SK-N-SH treated with all-trans-retinoic acid at 6 μM for 48 hours (cell line): ENCODE data around the gene EIF2D.
A peak's percentile ranks its signal among the peaks of the same experiment; 100 is the strongest.

Source experiments
- ATAC-seq: fragments of 200-7000 bp; cut with Tn5 transposase; 3 replicates; pipeline ENCODE4 v1.9.1; 2020; ENCODE audit warnings: mild to moderate bottlenecking, moderate library complexity
- ARNTL ChIP-seq: fragments of 450-650 bp; formaldehyde crosslinking; IDR thresholded peaks from 2 replicates; pipeline ENCODE4 v1.5.0; 2020; ENCODE audit warnings: low read depth, mild to moderate bottlenecking, moderate library complexity, borderline replicate concordance
- BACH2 ChIP-seq: fragments of 250-450 bp; sonication (Bioruptor Pico); IDR thresholded peaks from 2 replicates; pipeline ENCODE4 v1.9.0; 2021; ENCODE audit warnings: mild to moderate bottlenecking, borderline replicate concordance
- CSDC2 ChIP-seq: fragments of 250-450 bp; sonication (Bioruptor Pico); IDR thresholded peaks from 2 replicates; pipeline ENCODE4 v1.5.0; 2020; ENCODE audit warnings: mild to moderate bottlenecking, moderate library complexity
- ESRRG ChIP-seq: fragments of 250-450 bp; sonication (Bioruptor Pico); IDR thresholded peaks from 2 replicates; pipeline ENCODE4 v1.6.1; 2021; ENCODE audit warnings: mild to moderate bottlenecking
- GLIS3 ChIP-seq: fragments of 250-450 bp; sonication (Bioruptor Pico); IDR thresholded peaks from 2 replicates; pipeline ENCODE4 v1.5.0; 2020; ENCODE audit warnings: mild to moderate bottlenecking, moderate library complexity
- ISL1 ChIP-seq: fragments of 250-450 bp; sonication (Bioruptor Pico); IDR thresholded peaks from 2 replicates; pipeline ENCODE4 v2.1.2; 2022; ENCODE audit warnings: mild to moderate bottlenecking, moderate library complexity
- OSR1 ChIP-seq: fragments of 250-450 bp; sonication (Bioruptor Pico); IDR thresholded peaks from 2 replicates; pipeline ENCODE4 v1.8.0; 2022; ENCODE audit warnings: moderate library complexity, mild to moderate bottlenecking, inconsistent platforms
- PPARA ChIP-seq: fragments of 250-450 bp; sonication (Bioruptor Pico); IDR thresholded peaks from 2 replicates; pipeline ENCODE4 v1.5.0; 2020; ENCODE audit warnings: mild to moderate bottlenecking, borderline replicate concordance
- RARB ChIP-seq: fragments of 250-450 bp; sonication (Bioruptor Pico); IDR thresholded peaks from 2 replicates; pipeline ENCODE4 v1.8.0; 2021; ENCODE audit warnings: mild to moderate bottlenecking, moderate library complexity
- SNAI2 ChIP-seq: fragments of 250-450 bp; sonication (Bioruptor Pico); IDR thresholded peaks from 2 replicates; pipeline ENCODE4 v1.5.0; 2020; ENCODE audit warnings: mild to moderate bottlenecking, moderate library complexity
- ZC3H10 ChIP-seq: fragments of 250-450 bp; sonication (Bioruptor Pico); IDR thresholded peaks from 2 replicates; pipeline ENCODE4 v1.5.1; 2021; ENCODE audit warnings: mild to moderate bottlenecking, moderate library complexity
- ZFP3 ChIP-seq: fragments of 250-450 bp; sonication (Bioruptor Pico); IDR thresholded peaks from 2 replicates; pipeline ENCODE4 v1.5.0; 2020; ENCODE audit warnings: mild to moderate bottlenecking, moderate library complexity
- ZFP30 ChIP-seq: fragments of 450-650 bp; formaldehyde crosslinking; IDR thresholded peaks from 2 replicates; pipeline ENCODE4 v1.5.0; 2022; ENCODE audit warnings: mild to moderate bottlenecking, moderate library complexity
- ZNF70 ChIP-seq: fragments of 450-650 bp; formaldehyde crosslinking; IDR thresholded peaks from 2 replicates; pipeline ENCODE4 v1.5.0; 2020; ENCODE audit warnings: mild to moderate bottlenecking, moderate library complexity
- ZNF8 ChIP-seq: fragments of 450-650 bp; formaldehyde crosslinking; IDR thresholded peaks from 2 replicates; pipeline ENCODE4 v1.5.0; 2020; ENCODE audit warnings: mild to moderate bottlenecking, moderate library complexity
- TF ChIP-seq, protein P1 (sequence below): fragments of 250-450 bp; sonication (Bioruptor Pico); IDR thresholded peaks from 2 replicates; pipeline ENCODE4 v1.5.0; 2020; ENCODE audit warnings: mild to moderate bottlenecking, moderate library complexity
- TF ChIP-seq, protein P2 (sequence below): fragments of 250-450 bp; sonication (Bioruptor Pico); IDR thresholded peaks from 2 replicates; pipeline ENCODE4 v1.5.1; 2020; ENCODE audit warnings: low read depth, mild to moderate bottlenecking, moderate library complexity
- TF ChIP-seq, protein P3 (sequence below): fragments of 250-450 bp; sonication (Bioruptor Pico); IDR thresholded peaks from 2 replicates; pipeline ENCODE4 v1.8.0; 2021; ENCODE audit warnings: low read depth, mild to moderate bottlenecking, moderate library complexity, borderline replicate concordance
- TF ChIP-seq, protein P4 (sequence below): fragments of 250-450 bp; sonication (Bioruptor Pico); IDR thresholded peaks from 2 replicates; pipeline ENCODE4 v1.8.0; 2020; ENCODE audit warnings: mild to moderate bottlenecking, moderate library complexity, borderline replicate concordance

Gene EIF2D

DNA sequence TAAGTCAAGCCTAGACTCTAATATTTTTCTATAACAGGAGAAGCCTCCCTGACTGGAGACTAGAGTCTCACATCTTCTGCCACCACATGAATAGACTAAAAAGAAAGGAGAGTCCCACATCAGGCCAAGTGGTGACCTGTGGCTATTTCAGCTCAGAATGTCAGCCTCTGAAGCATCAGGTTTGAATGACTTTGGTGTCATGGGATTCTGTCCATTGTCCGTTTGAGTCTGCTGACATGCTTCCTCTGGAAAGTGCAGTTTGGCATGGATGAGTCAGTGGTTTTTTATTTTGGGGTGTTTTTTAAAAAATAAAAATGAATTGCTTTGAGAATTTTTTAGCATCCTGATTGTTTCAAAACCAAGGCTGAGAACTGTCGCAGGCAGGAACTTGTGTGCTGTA, 42.6 kb upstream of the EIF2D start:
- no peak for ATAC-seq
- no peak for TF ChIP-seq ISL1 (CRISPR knock-in tag)
- TF ChIP-seq ZFP3 = no peak
- TF ChIP-seq SNAI2 (CRISPR knock-in tag) = no peak
- no peak for TF ChIP-seq ZNF8 (CRISPR knock-in tag)
- TF ChIP-seq, protein P1, sequence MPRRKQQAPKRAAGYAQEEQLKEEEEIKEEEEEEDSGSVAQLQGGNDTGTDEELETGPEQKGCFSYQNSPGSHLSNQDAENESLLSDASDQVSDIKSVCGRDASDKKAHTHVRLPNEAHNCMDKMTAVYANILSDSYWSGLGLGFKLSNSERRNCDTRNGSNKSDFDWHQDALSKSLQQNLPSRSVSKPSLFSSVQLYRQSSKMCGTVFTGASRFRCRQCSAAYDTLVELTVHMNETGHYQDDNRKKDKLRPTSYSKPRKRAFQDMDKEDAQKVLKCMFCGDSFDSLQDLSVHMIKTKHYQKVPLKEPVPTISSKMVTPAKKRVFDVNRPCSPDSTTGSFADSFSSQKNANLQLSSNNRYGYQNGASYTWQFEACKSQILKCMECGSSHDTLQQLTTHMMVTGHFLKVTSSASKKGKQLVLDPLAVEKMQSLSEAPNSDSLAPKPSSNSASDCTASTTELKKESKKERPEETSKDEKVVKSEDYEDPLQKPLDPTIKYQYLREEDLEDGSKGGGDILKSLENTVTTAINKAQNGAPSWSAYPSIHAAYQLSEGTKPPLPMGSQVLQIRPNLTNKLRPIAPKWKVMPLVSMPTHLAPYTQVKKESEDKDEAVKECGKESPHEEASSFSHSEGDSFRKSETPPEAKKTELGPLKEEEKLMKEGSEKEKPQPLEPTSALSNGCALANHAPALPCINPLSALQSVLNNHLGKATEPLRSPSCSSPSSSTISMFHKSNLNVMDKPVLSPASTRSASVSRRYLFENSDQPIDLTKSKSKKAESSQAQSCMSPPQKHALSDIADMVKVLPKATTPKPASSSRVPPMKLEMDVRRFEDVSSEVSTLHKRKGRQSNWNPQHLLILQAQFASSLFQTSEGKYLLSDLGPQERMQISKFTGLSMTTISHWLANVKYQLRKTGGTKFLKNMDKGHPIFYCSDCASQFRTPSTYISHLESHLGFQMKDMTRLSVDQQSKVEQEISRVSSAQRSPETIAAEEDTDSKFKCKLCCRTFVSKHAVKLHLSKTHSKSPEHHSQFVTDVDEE = no peak
- TF ChIP-seq GLIS3 (CRISPR knock-in tag) = no peak
- TF ChIP-seq BACH2 = no peak
- TF ChIP-seq CSDC2 (CRISPR knock-in tag) = no peak

DNA sequence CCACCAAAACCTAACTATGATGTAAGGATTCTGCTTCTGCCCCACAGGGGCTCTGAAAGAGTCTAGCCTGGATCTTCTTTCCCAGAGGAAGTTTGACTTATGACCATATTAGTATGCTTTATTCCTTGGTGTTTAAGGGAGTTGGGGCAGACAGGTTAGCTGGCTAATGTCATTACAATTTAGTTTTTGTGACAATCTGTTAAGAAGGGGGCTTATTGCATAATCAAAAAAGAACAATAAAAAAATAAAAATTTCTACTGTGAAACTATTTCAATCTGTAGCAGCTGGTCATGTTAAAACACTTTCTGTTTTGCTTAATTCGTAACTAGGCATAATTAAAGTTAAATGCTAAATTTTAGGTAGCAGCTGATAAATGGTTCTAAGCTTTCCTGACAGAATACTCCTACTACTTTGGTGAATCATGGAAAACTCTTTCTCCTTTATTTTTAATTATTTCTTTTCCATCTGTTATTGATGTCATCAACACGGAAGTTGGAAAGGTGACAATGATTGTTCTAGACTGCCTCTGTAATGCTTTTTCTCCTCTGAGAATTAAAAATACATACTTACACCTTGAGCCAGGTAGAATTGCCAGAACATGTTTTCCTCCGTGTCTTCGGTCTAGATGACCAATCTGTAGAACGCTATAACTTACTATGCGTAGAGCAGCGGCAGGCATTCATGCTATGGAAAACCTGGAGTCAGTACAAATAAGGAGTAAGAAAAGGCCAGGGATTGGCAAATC, 41.6 kb upstream of the EIF2D start:
- no peak for TF ChIP-seq CSDC2 (CRISPR knock-in tag)
- no peak for TF ChIP-seq ZFP3
- TF ChIP-seq OSR1 (CRISPR knock-in tag) = no peak
- TF ChIP-seq BACH2 = no peak
- no peak for TF ChIP-seq PPARA (CRISPR knock-in tag)
- no peak for TF ChIP-seq ISL1 (CRISPR knock-in tag)
- TF ChIP-seq, protein P1 = no peak
- TF ChIP-seq, protein P2, sequence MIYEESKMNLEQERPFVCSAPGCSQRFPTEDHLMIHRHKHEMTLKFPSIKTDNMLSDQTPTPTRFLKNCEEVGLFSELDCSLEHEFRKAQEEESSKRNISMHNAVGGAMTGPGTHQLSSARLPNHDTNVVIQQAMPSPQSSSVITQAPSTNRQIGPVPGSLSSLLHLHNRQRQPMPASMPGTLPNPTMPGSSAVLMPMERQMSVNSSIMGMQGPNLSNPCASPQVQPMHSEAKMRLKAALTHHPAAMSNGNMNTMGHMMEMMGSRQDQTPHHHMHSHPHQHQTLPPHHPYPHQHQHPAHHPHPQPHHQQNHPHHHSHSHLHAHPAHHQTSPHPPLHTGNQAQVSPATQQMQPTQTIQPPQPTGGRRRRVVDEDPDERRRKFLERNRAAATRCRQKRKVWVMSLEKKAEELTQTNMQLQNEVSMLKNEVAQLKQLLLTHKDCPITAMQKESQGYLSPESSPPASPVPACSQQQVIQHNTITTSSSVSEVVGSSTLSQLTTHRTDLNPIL (CRISPR knock-in tag) = no peak
- no peak for TF ChIP-seq ZFP30 (CRISPR knock-in tag)
- TF ChIP-seq ARNTL (CRISPR knock-in tag) = no peak
- TF ChIP-seq, protein P3, sequence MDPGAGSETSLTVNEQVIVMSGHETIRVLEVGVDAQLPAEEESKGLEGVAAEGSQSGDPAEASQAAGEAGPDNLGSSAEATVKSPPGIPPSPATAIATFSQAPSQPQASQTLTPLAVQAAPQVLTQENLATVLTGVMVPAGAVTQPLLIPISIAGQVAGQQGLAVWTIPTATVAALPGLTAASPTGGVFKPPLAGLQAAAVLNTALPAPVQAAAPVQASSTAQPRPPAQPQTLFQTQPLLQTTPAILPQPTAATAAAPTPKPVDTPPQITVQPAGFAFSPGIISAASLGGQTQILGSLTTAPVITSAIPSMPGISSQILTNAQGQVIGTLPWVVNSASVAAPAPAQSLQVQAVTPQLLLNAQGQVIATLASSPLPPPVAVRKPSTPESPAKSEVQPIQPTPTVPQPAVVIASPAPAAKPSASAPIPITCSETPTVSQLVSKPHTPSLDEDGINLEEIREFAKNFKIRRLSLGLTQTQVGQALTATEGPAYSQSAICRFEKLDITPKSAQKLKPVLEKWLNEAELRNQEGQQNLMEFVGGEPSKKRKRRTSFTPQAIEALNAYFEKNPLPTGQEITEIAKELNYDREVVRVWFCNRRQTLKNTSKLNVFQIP (CRISPR knock-in tag) = no peak
- TF ChIP-seq, protein P4, sequence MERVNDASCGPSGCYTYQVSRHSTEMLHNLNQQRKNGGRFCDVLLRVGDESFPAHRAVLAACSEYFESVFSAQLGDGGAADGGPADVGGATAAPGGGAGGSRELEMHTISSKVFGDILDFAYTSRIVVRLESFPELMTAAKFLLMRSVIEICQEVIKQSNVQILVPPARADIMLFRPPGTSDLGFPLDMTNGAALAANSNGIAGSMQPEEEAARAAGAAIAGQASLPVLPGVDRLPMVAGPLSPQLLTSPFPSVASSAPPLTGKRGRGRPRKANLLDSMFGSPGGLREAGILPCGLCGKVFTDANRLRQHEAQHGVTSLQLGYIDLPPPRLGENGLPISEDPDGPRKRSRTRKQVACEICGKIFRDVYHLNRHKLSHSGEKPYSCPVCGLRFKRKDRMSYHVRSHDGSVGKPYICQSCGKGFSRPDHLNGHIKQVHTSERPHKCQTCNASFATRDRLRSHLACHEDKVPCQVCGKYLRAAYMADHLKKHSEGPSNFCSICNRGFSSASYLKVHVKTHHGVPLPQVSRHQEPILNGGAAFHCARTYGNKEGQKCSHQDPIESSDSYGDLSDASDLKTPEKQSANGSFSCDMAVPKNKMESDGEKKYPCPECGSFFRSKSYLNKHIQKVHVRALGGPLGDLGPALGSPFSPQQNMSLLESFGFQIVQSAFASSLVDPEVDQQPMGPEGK (CRISPR knock-in tag) = no peak
- TF ChIP-seq ZC3H10 (CRISPR knock-in tag) = no peak
- no peak for TF ChIP-seq ZNF70 (CRISPR knock-in tag)
- no peak for ATAC-seq

DNA sequence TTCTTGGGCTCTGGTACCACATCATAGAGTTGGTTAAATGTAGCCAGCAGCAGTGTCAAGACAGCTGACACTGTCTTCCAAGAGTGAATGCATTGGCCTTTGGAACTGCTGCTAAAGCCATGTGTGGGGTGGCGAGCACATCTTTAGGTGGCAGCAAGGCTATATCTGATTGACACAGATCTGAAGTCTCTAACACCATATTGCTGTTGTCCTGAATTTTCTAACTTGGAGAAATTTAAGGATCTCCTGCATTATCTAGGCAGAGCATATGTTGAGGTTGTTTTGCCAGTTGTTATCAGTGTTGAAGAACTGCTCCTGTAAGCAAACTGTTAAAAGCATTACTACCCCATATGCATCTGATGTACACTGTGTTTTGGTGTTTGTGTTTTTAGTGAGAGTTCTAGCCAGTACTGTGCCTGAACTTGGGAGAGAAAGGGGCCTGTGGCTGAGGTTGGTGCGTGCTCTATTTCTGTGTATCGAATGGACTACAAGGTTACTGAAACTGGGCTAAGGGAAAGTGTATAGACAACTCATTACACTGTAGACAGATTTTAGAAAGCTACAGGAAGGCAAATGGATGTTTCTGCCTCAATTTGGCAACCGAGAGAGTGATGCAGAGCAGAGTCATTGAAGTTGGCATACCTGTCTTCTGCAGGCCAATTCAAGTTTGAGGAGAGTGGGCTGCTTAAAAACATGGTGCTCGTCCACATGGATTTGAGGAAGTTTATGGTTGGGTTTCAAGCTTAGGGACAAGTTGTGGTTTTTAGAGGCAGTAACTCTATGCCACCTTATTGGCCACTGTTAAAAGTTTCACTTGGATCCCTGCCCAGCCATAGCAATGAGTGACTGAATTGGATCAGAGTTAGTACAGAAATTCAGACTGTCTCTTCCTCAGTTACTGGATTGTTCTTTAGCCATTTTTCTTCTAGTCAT, 40.0 kb upstream of the EIF2D start:
- peak; percentile 48 for ATAC-seq
- TF ChIP-seq SNAI2 (CRISPR knock-in tag) = no peak
- TF ChIP-seq, protein P1 = no peak
- TF ChIP-seq, protein P2 (CRISPR knock-in tag) = no peak
- no peak for TF ChIP-seq RARB
- no peak for TF ChIP-seq ESRRG (CRISPR knock-in tag)
- TF ChIP-seq ZNF8 (CRISPR knock-in tag) = no peak
- TF ChIP-seq PPARA (CRISPR knock-in tag) = no peak
- TF ChIP-seq ZFP3 = no peak
